ENCODE results near the gene CHD2.

CHD2 gene

GRCh38 chr15:92908713-92909057 lies 8.6 kb downstream of the CHD2 start:
- TF ChIP-seq, protein P1, sequence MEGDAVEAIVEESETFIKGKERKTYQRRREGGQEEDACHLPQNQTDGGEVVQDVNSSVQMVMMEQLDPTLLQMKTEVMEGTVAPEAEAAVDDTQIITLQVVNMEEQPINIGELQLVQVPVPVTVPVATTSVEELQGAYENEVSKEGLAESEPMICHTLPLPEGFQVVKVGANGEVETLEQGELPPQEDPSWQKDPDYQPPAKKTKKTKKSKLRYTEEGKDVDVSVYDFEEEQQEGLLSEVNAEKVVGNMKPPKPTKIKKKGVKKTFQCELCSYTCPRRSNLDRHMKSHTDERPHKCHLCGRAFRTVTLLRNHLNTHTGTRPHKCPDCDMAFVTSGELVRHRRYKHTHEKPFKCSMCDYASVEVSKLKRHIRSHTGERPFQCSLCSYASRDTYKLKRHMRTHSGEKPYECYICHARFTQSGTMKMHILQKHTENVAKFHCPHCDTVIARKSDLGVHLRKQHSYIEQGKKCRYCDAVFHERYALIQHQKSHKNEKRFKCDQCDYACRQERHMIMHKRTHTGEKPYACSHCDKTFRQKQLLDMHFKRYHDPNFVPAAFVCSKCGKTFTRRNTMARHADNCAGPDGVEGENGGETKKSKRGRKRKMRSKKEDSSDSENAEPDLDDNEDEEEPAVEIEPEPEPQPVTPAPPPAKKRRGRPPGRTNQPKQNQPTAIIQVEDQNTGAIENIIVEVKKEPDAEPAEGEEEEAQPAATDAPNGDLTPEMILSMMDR (IDR thresholded peaks at IDR 0.05; ENCODE audit: low read depth, low read length, poor library complexity, severe bottlenecking): no peak
- TF ChIP-seq EZH2phosphoT487 (IDR thresholded peaks at IDR 0.05; ENCODE audit: borderline replicate concordance, low read length): no peak
- peaks cover 36% of the 10 kb centered on the region for H3K36me3 ChIP-seq (ENCODE audit: control insufficient read depth, low read length)
- no peaks in the 10 kb centered on the region for H3K27me3 ChIP-seq (ENCODE audit: control insufficient read depth, low read length)
- no peaks in the 10 kb centered on the region for H3K9me2 ChIP-seq (replicated peaks; ENCODE audit: control insufficient read depth, low read length)
- H3K4me3 ChIP-seq (ENCODE audit: low read length): no peak overlapping the region
- H3K79me2 ChIP-seq (ENCODE audit: control insufficient read depth, low read length): peaks cover 95% of the 10 kb centered on the region
- no peaks in the 10 kb centered on the region for H3K9me3 ChIP-seq (ENCODE audit: control insufficient read depth, insufficient read depth, low read length)
- H3K4me1 ChIP-seq (ENCODE audit: control insufficient read depth, low read length): peaks cover 77% of the 10 kb centered on the region
- no peak overlapping the region for H3K4me2 ChIP-seq (ENCODE audit: low read length)
- H4K20me1 ChIP-seq (ENCODE audit: control insufficient read depth, insufficient read depth, low read depth, low read length): no peaks in the 10 kb centered on the region
- peaks cover 14% of the 10 kb centered on the region for H3F3A ChIP-seq (ENCODE audit: control insufficient read depth, insufficient read depth)
- no peak overlapping the region for H3K27ac ChIP-seq (ENCODE audit: low read depth, low read length)

DNA sequence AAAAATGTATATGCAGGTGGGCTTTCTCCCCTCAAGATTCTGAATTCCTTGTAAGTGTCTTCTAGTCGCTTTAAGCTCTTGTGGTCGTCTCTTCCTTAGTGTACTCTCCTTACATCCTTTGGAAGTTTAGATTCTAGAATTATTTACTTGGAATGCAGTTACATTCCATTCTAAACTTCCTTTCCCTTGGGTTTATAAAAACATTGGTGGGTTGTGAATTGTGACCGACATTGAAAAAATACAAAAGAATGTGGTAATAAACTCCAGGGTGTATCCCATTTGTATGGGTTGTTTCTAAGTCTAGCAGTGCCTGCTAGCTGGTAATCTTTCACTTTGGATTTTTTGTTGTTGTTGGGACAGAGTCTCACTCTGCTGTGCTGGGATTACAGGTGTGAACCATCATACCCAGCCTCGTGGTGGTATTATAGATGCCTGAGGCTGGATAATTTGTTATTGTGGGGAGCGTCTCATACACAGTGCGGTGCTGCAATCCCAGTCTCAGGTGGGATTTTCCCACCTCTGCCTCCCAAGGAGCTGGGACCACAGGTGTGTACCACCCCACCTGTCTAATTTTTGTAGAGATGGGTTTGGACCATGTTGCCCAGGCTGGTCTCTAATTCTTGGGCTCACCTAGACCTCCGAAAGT lies 9.1 kb downstream of the CHD2 start:
- Histone ChIP-seq H3K4me1 (ENCODE audit: control insufficient read depth, low read length) (peaks cover 81% of the 10 kb centered on the region), H3K27ac (ENCODE audit: low read depth, low read length) (no peak overlapping the region)

DNA sequence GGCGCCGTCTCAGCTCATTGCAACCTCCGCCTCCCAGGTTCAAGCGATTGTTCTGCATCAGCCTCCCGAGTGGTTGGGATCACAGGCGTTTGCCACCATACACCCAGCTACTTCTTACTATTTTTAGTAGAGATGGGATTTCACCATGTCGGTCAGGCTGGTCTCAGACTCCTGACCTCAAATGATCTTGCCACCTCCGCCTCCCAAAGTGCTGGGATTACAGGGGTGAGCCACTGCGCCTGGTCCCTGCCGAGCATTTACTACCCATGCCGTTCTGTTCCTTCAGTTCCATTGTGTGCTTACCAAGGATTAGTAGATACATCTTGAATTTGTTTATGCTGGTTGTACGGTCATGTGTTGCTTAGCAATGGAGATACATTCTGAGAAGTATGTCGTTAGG lies 10.3 kb downstream of the CHD2 start:
- H3K27ac ChIP-seq (ENCODE audit: low read depth, low read length): no peak overlapping the region
- H3K9me2 ChIP-seq (replicated peaks; ENCODE audit: control insufficient read depth, low read length): no peaks in the 10 kb centered on the region
- no peaks in the 10 kb centered on the region for H4K20me1 ChIP-seq (ENCODE audit: control insufficient read depth, insufficient read depth, low read depth, low read length)
- no peak for TF ChIP-seq EZH2phosphoT487 (IDR thresholded peaks at IDR 0.05; ENCODE audit: borderline replicate concordance, low read length)
- TF ChIP-seq, protein P1 (IDR thresholded peaks at IDR 0.05; ENCODE audit: low read depth, low read length, poor library complexity, severe bottlenecking): no peak
- peaks cover 15% of the 10 kb centered on the region for H3F3A ChIP-seq (ENCODE audit: control insufficient read depth, insufficient read depth)
- H3K4me3 ChIP-seq (ENCODE audit: low read length): no peak overlapping the region
- no peak overlapping the region for H3K4me2 ChIP-seq (ENCODE audit: low read length)
- H3K27me3 ChIP-seq (ENCODE audit: control insufficient read depth, low read length): no peaks in the 10 kb centered on the region
- H3K9me3 ChIP-seq (ENCODE audit: control insufficient read depth, insufficient read depth, low read length): no peaks in the 10 kb centered on the region
- H3K4me1 ChIP-seq (ENCODE audit: control insufficient read depth, low read length): peaks cover 84% of the 10 kb centered on the region
- peaks cover 25% of the 10 kb centered on the region for H3K36me3 ChIP-seq (ENCODE audit: control insufficient read depth, low read length)
- peaks cover 93% of the 10 kb centered on the region for H3K79me2 ChIP-seq (ENCODE audit: control insufficient read depth, low read length)

More for the DNA sequence above, 9.1 kb downstream of the CHD2 start:
- Histone ChIP-seq H3K36me3 (ENCODE audit: control insufficient read depth, low read length) (peaks cover 34% of the 10 kb centered on the region), H3K79me2 (ENCODE audit: control insufficient read depth, low read length) (peaks cover 97% of the 10 kb centered on the region), H3K4me2 (ENCODE audit: low read length) (no peak overlapping the region), H3K27me3 (ENCODE audit: control insufficient read depth, low read length) (no peaks in the 10 kb centered on the region), H3K9me3 (ENCODE audit: control insufficient read depth, insufficient read depth, low read length) (no peaks in the 10 kb centered on the region), H3K9me2 (replicated peaks; ENCODE audit: control insufficient read depth, low read length) (no peaks in the 10 kb centered on the region), H3K4me3 (ENCODE audit: low read length) (no peak overlapping the region), H3F3A (ENCODE audit: control insufficient read depth, insufficient read depth) (peaks cover 17% of the 10 kb centered on the region), H4K20me1 (ENCODE audit: control insufficient read depth, insufficient read depth, low read depth, low read length) (no peaks in the 10 kb centered on the region)
- TF ChIP-seq EZH2phosphoT487 (IDR thresholded peaks at IDR 0.05; ENCODE audit: borderline replicate concordance, low read length): no peak
- TF ChIP-seq, protein P1 (IDR thresholded peaks at IDR 0.05; ENCODE audit: low read depth, low read length, poor library complexity, severe bottlenecking): no peak
